BLaER1 (cell line): ENCODE results near the gene TBCEL.

Source experiments
- H3K27ac ChIP-seq: shearing (Covaris generic); formaldehyde crosslinking; 2 replicates; pipeline ENCODE4 v1.8.1; 2022
- H3K27me3 ChIP-seq: shearing (Covaris generic); formaldehyde crosslinking; 2 replicates; pipeline ENCODE4 v1.8.1; 2022
- H3K36me3 ChIP-seq: shearing (Covaris generic); formaldehyde crosslinking; 2 replicates; pipeline ENCODE4 v1.8.1; 2022
- H3K4me1 ChIP-seq: shearing (Covaris generic); formaldehyde crosslinking; 2 replicates; pipeline ENCODE4 v1.8.1; 2022
- H3K4me2 ChIP-seq: shearing (Covaris generic); formaldehyde crosslinking; 2 replicates; pipeline ENCODE4 v1.8.1; 2022
- H3K4me3 ChIP-seq: shearing (Covaris generic); formaldehyde crosslinking; 2 replicates; pipeline ENCODE4 v1.8.1; 2022
- H3K9ac ChIP-seq: shearing (Covaris generic); formaldehyde crosslinking; 2 replicates; pipeline ENCODE4 v1.8.1; 2022
- H3K9me3 ChIP-seq: shearing (Covaris generic); formaldehyde crosslinking; 2 replicates; pipeline ENCODE4 v1.8.1; 2022
- H4K20me1 ChIP-seq: shearing (Covaris generic); formaldehyde crosslinking; 2 replicates; pipeline ENCODE4 v1.8.1; 2022
- Cebpa-rat ChIP-seq: shearing (Covaris generic); IDR thresholded peaks from 2 replicates; pipeline ENCODE4 v1.8.1; 2022

TBCEL gene

DNA sequence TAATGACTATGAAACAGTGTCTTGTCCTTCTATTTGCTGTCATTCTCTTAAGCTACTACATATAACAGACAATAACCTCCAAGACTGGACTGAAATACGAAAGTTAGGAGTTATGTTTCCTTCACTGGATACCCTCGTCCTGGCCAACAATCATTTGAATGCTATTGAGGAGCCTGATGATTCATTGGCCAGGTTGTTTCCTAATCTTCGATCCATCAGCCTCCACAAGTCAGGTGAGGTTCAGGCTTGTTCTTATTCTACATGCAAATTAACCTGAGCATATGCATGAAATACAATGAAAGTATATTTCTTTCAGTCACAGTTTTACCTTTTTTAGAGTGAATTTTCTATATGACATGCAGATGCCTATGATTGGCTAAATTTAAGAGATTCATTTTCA lies 31.2 kb downstream of the TBCEL start:
- no peaks in the 10 kb centered on the region for H3K9me3 ChIP-seq
- no peak overlapping the region for H3K4me2 ChIP-seq
- TF ChIP-seq Cebpa-rat, result no peak
- H3K4me3 ChIP-seq, result no peak overlapping the region
- no peaks in the 10 kb centered on the region for H3K4me1 ChIP-seq
- no peaks in the 10 kb centered on the region for H3K27me3 ChIP-seq
- no peak overlapping the region for H3K9ac ChIP-seq
- no peaks in the 10 kb centered on the region for H4K20me1 ChIP-seq
- H3K36me3 ChIP-seq, result peaks cover 60% of the 10 kb centered on the region
- H3K27ac ChIP-seq, result no peak overlapping the region

DNA sequence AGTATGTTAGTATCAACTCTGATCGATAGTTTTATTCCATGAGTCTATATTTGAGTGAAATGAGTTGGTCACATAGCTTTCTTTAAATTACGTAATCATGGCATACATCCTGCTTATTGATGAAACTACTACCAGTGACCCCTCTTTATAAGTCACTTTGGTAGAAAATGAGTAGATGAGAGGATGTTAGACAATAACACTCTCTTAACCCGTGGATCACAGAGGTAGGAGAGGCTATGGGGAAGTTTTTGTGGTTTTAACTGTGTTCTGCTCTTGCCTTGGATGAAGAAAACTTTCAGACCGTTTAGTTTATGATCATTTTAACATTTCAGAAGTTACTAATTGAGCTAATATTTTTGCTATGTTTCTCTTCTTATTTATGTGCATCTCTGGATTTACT lies 34.0 kb downstream of the TBCEL start:
- peaks cover 77% of the 10 kb centered on the region for H3K36me3 ChIP-seq

GRCh38 chr11:121058941-121059340 lies 35.0 kb downstream of the TBCEL start:
- no peak for TF ChIP-seq Cebpa-rat
- no peaks in the 10 kb centered on the region for H4K20me1 ChIP-seq
- H3K9ac ChIP-seq, result no peak overlapping the region
- no peak overlapping the region for H3K27ac ChIP-seq
- no peak overlapping the region for H3K4me2 ChIP-seq
- peaks cover 74% of the 10 kb centered on the region for H3K36me3 ChIP-seq
- no peaks in the 10 kb centered on the region for H3K9me3 ChIP-seq
- no peaks in the 10 kb centered on the region for H3K4me1 ChIP-seq
- H3K4me3 ChIP-seq, result no peak overlapping the region
- no peaks in the 10 kb centered on the region for H3K27me3 ChIP-seq

More for the DNA sequence above, 34.0 kb downstream of the TBCEL start:
- Histone ChIP-seq H3K9ac (no peak overlapping the region), H3K27me3 (no peaks in the 10 kb centered on the region), H3K9me3 (no peaks in the 10 kb centered on the region), H3K4me1 (no peaks in the 10 kb centered on the region), H3K4me3 (no peak overlapping the region), H3K4me2 (no peak overlapping the region), H3K27ac (no peak overlapping the region), H4K20me1 (no peaks in the 10 kb centered on the region)
- no peak for TF ChIP-seq Cebpa-rat

DNA sequence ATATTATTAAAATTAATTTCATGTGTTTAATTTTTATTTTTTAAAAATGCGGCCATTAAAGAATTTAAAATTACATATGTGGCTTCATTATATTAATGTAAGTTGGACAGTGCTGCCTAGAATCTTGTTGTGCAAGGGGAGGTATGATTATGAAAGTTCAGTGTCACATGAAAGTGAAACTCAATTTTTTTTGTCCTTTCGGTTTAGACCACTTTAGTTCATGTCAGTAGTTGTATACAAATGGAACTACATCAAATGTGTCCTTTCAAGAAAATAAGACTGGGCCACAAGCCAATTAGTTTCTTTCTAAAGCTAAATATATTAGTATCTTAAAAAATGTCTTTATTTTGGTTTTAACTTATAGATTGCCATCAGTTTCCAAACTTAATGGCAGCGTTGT lies 35.7 kb downstream of the TBCEL start:
- Histone ChIP-seq H3K4me3 (no peak overlapping the region), H3K36me3 (peaks cover 75% of the 10 kb centered on the region), H3K9ac (no peak overlapping the region), H3K27me3 (no peaks in the 10 kb centered on the region), H3K4me1 (no peaks in the 10 kb centered on the region), H3K4me2 (no peak overlapping the region), H3K9me3 (no peaks in the 10 kb centered on the region), H3K27ac (no peak overlapping the region), H4K20me1 (no peaks in the 10 kb centered on the region)
- TF ChIP-seq Cebpa-rat, result no peak

- TF ChIP-seq Cebpa-rat, result no peak
- Histone ChIP-seq H3K4me1 (no peaks in the 10 kb centered on the region), H3K4me3 (no peak overlapping the region), H4K20me1 (no peaks in the 10 kb centered on the region), H3K9ac (no peak overlapping the region), H3K27me3 (no peaks in the 10 kb centered on the region), H3K27ac (no peak overlapping the region), H3K36me3 (peaks cover 77% of the 10 kb centered on the region), H3K9me3 (no peaks in the 10 kb centered on the region), H3K4me2 (no peak overlapping the region)
Observed at GRCh38 chr11:121063728-121064127, 39.8 kb downstream of the TBCEL start.

DNA sequence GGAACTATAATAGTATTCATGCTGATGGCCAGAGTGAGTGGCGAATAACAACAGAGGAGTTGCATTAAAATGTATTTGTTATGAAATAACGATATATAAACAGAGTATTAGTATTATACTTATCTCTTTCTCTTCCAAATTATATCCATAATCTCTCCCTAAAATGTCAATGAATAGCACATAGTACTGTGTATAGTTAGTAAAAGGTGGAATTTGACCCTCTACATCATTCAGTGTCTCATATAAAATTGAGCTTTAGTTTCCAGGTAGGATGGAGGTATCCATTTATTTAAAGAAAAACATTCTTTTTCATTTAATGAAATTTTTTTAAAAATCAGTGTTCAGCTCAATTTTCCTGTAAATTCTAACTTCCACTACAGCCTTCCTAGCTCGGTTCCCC lies 42.7 kb downstream of the TBCEL start:
- peaks cover 71% of the 10 kb centered on the region for H3K36me3 ChIP-seq

GRCh38 chr11:121067026-121067425 lies 43.1 kb downstream of the TBCEL start:
- no peak overlapping the region for H3K4me2 ChIP-seq
- H3K9me3 ChIP-seq, result peaks cover 10% of the 10 kb centered on the region
- H3K27me3 ChIP-seq, result no peaks in the 10 kb centered on the region
- peaks cover 12% of the 10 kb centered on the region for H3K4me1 ChIP-seq
- TF ChIP-seq Cebpa-rat, result no peak
- H3K36me3 ChIP-seq, result peaks cover 73% of the 10 kb centered on the region
- no peaks in the 10 kb centered on the region for H4K20me1 ChIP-seq
- no peak overlapping the region for H3K27ac ChIP-seq
- H3K4me3 ChIP-seq, result no peak overlapping the region
- no peak overlapping the region for H3K9ac ChIP-seq

More for the DNA sequence above, 42.7 kb downstream of the TBCEL start:
- no peak for TF ChIP-seq Cebpa-rat
- no peak overlapping the region for H3K4me3 ChIP-seq
- H3K27ac ChIP-seq, result no peak overlapping the region
- H4K20me1 ChIP-seq, result no peaks in the 10 kb centered on the region
- H3K9ac ChIP-seq, result no peak overlapping the region
- H3K4me1 ChIP-seq, result peaks cover 10% of the 10 kb centered on the region
- H3K27me3 ChIP-seq, result no peaks in the 10 kb centered on the region
- H3K4me2 ChIP-seq, result no peak overlapping the region
- peaks cover 10% of the 10 kb centered on the region for H3K9me3 ChIP-seq

- Histone ChIP-seq H4K20me1 (no peaks in the 10 kb centered on the region), H3K9me3 (peaks cover 10% of the 10 kb centered on the region), H3K36me3 (peaks cover 69% of the 10 kb centered on the region), H3K9ac (no peak overlapping the region), H3K4me1 (peaks cover 12% of the 10 kb centered on the region), H3K27ac (no peak overlapping the region), H3K4me2 (no peak overlapping the region), H3K27me3 (no peaks in the 10 kb centered on the region), H3K4me3 (no peak overlapping the region)
- no peak for TF ChIP-seq Cebpa-rat
Observed at GRCh38 chr11:121067453-121067852, 43.6 kb downstream of the TBCEL start.

DNA sequence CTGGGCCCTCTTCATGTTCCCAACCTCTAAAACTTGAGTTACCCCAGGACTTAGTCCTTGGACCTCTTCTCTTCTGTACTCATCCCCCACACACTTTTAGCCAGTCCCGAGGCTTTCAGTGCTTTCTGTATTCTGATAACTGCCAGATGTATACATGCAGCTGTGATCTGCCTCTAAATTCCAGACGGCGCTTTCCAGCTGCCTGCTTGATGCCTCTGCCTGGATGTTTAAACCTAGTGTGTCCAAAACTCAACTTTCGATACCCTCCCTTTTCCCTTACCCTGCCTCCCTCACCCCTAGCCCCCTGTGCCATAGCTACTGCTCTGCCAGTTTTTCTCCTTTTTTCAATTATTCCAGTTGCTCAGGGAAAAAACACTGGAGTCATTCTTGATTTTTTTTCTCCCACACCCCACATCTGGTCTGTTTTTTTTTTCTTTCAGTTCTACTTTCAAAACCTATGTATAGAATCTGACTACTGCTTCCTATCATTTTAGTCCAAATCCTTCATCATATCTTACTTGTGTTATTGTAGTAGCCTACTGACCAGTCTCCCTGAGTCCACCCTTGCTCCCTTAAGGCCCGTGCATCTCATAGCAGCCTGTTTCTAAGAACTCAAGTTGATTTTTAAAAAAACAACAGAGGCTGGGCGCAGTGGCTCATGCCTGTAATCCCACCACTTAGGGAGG lies 44.2 kb downstream of the TBCEL start:
- Histone ChIP-seq H3K4me3 (no peak overlapping the region), H3K4me1 (peaks cover 12% of the 10 kb centered on the region), H3K9ac (no peak overlapping the region), H4K20me1 (no peaks in the 10 kb centered on the region), H3K27ac (no peak overlapping the region), H3K9me3 (peaks cover 10% of the 10 kb centered on the region), H3K4me2 (no peak overlapping the region), H3K27me3 (no peaks in the 10 kb centered on the region), H3K36me3 (peaks cover 63% of the 10 kb centered on the region)
- TF ChIP-seq Cebpa-rat, result no peak

DNA sequence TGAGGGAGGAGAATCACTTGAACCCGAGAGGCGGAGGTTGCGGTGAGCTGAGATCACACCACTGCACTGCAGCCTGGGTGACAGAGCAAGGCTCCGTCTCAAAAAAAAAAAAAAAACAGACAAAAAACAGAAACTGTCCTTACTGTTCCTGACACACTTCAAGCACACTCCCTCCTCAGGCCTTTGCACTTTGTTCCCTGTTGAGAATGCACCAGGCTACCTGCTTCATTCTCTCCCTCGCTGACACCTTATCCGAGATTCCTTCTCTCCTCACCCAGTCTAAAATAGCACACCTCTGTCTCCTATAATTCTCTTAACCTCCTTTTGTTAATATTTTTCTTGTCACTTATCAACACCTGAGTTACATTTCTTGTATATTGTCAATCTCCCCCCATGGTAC lies 44.9 kb downstream of the TBCEL start:
- Histone ChIP-seq H3K9ac (no peak overlapping the region), H3K27ac (no peak overlapping the region), H3K4me3 (no peak overlapping the region), H3K9me3 (peaks cover 10% of the 10 kb centered on the region), H4K20me1 (no peaks in the 10 kb centered on the region), H3K4me1 (peaks cover 12% of the 10 kb centered on the region), H3K27me3 (no peaks in the 10 kb centered on the region), H3K4me2 (no peak overlapping the region), H3K36me3 (peaks cover 60% of the 10 kb centered on the region)
- no peak for TF ChIP-seq Cebpa-rat
